Stimulated activated CD4-positive, alpha-beta T cell treated with anti-CD3 and anti-CD28 coated beads, Interleukin-4, amount 100 ng/mL, for 1 hour (primary cell): ENCODE data around the gene GNA15.
A peak's percentile ranks its signal among the peaks of the same experiment; 100 is the strongest.
"Not testable (repeated sequence)": the region's sequence is repeated elsewhere in the genome, so short reads cannot be mapped to it uniquely, and the experiment has no call there.

Experiments used
- DNase-seq: peaks from one replicate; pipeline ENCODE4 v3.0.0-alpha.2; 2020

The GNA15 gene

DNA sequence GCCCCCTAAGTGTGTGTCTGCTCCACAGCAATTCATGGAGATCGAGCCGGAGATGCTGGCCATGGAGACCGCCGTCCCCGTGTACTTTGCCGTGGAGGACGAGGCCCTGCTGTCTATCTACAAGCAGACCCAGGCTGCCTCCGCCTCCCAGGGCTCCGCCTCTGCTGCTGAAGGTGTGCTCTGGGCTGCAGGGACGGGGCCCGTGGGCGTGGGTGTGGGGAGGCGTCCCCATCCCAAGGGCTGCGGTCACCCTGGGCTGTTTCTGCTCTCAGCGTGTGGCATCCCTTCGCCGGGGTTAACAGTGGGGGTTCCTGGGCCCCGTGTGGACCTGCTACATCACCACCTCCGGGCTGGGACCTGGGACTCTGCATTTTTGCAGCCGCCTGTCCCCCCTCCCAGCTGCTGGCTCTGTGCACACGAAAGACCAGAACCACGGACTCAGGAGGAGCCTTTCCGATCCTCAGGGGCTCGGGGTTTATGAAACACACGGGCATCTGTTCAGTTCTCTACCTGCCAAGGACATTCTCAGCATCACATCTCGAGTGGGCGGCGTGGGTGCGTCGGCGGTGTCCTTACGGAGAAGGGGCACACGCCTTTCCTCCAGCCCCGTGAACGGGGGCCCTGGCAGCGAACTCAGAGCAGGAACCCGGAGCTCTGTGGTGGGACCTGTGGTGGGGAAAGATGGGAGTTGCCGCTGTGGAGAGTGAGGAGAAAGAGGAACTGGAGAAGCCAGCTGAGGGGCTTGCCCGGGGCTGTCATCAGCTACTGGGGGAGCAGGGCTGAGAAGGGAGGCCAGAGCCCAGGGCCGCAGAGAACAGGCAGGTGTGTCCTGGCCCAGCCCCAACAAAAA lies 57.6 kb downstream of the GNA15 start:
- DNase-seq = no peak

- DNase-seq = no peak
These were observed 58.6 kb downstream of the GNA15 start for GRCh38 chr19:3194106-3195087.

- no peak for DNase-seq
These were observed 60.5 kb downstream of the GNA15 start for GRCh38 chr19:3196064-3196932.

DNA sequence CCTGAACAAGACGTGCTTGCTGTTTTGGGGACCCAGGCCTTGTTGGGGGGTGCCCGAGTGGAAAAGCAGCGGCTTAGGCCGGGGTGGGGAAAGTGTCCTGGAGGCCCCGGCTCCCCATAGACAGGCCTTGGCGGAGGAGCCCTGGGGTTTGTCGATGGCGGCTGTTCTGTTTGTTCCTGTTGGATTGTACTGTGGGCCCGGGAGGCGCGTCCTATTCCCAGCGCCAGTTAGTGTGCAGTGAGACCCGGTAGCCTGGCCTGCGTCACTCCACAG lies 61.0 kb downstream of the GNA15 start:
- DNase-seq = no peak

GRCh38 chr19:3198901-3199700 lies 63.3 kb downstream of the GNA15 start:
- no peak for DNase-seq

DNA sequence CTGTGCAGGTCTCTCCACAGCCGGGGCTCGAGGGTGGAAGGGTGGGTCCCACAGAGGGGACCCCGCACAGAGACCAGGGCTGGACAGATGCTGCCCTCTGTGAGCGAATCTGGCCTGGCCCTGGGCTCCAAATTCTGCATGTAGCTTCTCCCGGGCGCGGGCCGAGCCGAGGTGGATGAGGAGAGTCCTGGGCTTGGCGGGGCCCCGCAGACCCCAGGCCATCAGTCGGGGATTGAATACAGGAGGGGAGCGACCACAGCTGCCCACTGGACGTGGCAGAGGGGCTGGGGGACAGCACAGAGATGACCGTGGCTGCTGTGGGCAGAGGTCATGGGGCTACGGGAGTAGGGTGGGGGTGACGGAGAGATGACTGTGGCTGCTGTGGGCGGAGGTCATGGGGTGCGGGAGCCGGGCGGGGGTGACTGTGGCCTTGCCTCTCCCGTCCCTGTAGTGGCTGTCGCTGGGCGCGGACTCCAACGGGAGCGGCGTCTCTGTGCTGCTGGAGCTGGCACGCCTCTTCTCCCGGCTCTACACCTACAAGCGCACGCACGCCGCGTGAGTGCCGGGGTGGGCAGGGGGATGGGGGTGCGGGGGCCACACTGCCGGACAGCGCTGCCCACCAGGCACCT lies 65.4 kb downstream of the GNA15 start:
- DNase-seq = no peak

DNA sequence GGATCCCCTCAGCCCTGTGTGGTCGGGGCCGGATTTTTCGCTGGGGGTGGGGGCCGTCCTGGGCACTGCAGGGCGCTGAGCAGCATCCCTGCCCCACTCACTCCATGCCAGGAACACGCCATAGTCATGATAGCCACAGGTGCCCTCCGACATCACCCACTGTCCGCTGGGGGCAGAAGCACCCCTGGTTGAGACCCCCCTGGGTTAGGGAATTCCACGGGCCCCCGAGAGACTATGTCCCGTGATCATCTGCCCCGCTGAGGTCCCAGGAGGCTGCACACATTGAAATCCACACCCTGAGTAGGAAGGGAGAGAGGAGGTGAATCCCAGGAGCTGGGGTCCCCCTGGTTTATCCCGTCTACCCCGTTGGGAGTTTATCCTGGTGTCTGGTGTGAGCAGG lies 66.1 kb downstream of the GNA15 start:
- no peak for DNase-seq

DNA sequence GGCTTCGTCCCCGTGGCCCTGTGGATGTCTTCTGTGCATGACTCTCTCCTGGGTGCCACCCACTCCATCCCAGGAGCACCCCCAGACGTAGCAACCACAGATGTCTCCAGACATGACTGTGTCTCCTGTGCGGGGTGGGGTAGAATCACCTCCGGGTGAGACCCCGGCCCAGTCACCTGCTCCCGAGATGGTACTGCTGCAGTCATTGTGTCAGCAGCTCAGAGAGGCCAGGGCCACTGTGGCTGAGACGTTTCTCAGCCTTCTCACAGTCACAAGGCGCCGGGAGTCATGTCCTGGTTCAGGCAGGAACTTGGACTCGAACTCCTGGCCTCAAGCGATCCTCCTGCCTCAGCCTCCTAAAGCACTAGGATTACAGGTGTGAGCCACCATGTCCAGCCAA lies 66.5 kb downstream of the GNA15 start:
- no peak for DNase-seq

DNA sequence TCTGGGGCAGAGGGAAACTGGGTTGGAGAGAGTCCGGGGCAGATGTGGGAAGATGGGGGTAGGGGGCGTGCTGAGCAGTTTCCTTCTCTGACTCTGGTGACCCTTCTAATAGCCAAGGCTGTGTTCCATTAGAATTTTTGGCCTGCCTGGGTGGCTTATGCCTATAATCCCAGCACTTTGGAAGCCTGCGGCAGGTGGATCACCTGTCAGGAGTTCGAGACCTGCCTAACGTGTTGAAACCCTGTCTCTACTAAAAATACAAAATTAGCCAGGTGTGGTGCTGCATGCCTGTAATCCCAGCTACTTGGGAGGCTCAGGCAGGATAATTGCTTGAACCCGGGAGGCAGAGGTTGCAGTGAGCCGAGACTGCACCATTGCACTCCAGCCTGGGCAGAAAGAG lies 67.1 kb downstream of the GNA15 start:
- DNase-seq = not testable (repeated sequence)

DNA sequence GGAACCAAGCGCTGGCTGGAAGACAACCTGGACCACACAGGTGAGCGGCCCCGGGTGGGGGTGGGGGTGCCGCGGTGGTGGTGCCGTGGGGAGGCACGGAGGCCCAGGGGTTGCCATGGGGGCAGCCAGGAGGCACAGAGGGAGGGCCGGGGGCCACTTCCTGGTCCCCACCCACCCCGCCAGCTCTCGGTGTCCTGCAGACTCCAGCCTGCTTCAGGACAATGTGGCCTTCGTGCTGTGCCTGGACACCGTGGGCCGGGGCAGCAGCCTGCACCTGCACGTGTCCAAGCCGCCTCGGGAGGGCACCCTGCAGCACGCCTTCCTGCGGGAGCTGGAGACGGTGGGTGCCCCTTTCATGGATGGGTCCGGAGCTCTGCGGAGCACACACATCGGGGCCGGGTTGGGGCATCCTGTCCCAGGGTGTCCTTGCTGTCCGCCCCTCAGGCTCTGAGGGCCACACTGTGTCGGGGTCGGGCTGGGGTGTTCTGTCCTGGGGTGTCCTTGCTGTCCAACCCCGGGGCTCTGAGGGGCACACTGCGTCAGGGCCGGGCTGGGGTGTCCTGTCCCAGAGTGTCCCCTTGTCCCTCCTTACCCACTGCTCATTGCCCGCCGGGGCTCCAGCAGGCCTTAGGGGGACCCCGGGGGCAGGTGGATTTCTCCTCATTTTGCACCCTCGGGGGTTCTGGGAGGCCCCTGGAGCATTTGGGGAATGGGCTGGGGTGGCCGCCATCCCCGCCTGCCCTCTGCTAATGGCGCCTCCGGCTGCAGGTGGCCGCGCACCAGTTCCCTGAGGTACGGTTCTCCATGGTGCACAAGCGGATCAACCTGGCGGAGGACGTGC lies 68.2 kb downstream of the GNA15 start:
- no peak for DNase-seq

DNA sequence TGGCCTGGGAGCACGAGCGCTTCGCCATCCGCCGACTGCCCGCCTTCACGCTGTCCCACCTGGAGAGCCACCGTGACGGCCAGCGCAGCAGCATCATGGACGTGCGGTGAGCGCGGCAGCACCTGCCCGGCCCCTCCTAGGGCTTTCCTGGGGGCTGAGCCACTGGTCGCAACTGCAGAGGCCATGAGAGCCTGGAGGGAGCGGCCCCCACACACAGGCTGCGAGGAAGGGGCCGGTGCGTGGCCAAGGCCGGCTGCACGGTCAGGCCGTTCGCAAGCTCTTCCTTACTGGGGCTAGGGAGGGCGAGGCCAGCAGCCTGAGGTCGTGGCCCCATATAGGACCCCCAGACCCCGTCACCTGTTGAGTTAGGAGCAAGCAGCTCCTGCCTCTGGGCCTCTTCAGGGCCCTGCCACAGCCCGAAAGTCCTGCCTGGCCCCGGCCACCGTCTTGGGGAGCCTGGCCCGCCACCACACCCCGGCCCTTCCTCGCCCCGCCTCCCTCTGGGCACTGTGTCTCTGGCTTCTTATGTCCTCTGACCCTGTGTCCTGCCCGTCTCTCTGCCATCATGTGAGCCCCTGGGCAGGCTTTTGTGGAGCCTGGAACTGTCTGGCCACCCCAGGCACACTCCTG lies 68.9 kb downstream of the GNA15 start:
- no peak for DNase-seq

- no peak for DNase-seq
These were observed 70.6 kb downstream of the GNA15 start for GRCh38 chr19:3206216-3206953.

DNA sequence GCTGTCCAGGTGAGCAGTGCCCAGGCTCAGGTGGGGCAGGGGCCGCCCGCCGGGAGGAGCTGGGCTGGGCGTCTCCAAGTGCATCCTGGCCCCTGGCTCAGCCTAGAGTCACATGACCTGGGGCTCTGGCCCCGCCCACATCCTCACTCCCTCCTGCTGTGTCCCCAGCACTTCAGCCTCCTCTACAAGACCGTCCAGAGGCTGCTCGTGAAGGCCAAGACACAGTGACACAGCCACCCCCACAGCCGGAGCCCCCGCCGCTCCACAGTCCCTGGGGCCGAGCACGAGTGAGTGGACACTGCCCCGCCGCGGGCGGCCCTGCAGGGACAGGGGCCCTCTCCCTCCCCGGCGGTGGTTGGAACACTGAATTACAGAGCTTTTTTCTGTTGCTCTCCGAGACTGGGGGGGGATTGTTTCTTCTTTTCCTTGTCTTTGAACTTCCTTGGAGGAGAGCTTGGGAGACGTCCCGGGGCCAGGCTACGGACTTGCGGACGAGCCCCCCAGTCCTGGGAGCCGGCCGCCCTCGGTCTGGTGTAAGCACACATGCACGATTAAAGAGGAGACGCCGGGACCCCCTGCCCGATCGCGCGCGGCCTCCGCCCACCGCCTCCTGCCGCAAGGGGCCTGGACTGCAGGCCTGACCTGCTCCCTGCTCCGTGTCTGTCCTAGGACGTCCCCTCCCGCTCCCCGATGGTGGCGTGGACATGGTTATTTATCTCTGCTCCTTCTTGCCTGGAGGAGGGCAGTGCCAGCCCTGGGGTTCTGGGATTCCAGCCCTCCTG lies 71.8 kb downstream of the GNA15 start:
- no peak for DNase-seq

DNA sequence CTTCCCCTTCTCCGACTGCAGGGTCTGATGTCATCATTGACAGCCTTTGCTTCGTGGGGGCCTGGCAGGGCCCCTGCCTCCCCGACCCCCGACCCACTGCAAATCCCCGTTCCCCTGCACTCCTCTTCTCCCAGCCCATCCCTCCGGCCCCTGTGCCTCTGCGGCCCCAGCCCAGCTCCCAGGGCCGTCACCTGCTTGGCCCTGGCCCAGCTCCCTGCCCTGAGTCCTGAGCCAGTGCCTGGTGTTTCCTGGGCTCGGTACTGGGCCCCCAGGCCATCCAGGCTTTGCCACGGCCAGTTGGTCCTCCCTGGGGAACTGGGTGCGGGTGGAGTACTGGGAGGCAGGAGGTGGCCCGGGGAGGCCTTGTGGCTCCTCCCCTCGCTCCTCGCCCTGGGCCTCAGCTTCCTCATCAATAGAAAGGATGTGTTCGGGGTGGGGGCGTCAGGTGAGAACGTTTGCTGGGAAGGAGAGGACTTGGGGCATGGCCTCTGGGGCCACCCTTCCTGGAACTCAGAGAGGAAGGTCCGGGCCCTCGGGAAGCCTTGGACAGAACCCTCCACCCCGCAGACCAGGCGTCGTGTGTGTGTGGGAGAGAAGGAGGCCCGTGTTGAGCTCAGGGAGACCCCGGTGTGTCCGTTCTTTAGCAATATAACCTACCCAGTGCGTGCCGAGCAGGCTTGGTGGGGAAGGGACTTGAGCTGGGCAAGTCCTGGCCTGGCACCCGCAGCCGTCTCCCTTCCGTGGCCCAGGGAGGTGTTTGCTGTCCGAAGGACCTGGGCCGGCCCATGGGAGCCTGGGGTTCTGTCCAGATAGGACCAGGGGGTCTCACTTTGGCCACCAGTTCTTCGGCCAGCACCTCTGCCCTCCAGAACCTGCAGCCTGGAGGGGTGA lies 72.7 kb downstream of the GNA15 start:
- no peak for DNase-seq

DNA sequence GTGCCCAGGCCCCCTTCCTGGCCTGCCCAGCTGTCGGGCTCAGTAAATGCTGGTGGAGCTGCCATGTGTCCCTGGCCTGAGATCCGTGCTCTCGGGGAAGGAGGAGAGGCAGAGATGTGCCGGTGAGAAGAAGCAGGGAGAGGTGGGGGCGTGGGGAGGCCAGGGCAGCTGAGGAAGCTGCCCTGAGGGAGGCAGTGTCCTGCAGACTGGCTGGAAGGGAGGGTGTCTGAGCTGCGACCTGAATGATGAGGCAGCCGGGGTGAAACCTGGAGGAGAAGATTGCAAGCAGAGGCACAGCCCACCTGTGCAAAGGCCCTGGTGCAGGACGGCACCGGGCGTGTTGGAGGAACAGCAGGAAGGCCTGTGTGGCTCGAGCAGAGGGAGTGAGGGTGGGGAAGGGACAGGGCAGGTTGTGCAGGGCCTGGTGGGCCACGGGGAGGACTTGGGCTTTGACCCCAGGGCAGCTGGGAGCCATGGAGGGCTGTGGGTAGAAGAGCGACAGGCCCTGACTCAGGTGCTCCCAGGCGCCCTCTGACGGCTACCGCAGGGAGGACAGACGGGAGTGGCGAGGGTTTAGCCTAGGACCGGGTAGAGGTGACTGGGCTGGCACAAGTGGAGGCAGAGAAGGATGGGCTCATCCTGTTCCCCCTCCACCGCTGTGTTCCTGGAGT lies 74.6 kb downstream of the GNA15 start:
- DNase-seq = peak; percentile 77

DNA sequence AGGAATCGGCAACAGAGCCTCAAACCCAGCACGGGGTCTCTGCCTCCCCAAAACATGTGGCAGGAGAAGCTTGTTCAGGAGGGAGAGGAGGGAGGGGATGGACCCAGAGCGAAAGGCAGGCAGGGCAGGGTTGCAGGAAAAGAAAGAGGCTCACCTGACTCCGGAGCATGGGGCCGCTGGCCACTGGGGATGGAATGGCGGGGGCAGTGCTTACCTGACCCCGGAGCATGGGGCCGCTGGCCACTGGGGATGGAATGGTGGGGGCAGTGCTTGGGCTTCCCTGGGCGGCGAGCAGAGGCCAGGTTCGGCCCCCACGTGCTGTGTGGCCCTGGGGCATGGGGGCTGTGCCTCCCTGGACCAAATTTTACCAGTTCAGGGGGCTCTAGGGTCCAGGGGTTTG lies 75.4 kb downstream of the GNA15 start:
- DNase-seq = no peak

GRCh38 chr19:3213159-3213558 lies 77.3 kb downstream of the GNA15 start:
- DNase-seq = no peak
